Activated CD4-positive, alpha-beta memory T cell treated with anti-CD3 and anti-CD28 coated beads, Interleukin-2, amount 10 ng/mL, durations not matched to agents 7 days and 5 days (primary cell): ENCODE measurements around the gene WDFY3. TPM values are rescaled to one million over a fixed set of nuclear protein-coding genes. Genes with fewer than 3 reads are reported as not detected.
"Not testable (repeated sequence)": the region's sequence is repeated elsewhere in the genome, so short reads cannot be mapped to it uniquely, and the experiment has no call there.

Source experiments
- CTCF ChIA-PET: fragments of 350-600 bp; sonication (Branson Sonifier 250); formaldehyde crosslinking; loops from one replicate; lab custom pipeline; 2021; ENCODE audit warnings: antibody characterized with exemption, inconsistent platforms; lab: Charles Lee
- POLR2A ChIA-PET: fragments of 350-600 bp; sonication (Branson Sonifier 250); formaldehyde crosslinking; loops from one replicate; lab custom pipeline; 2021; ENCODE audit warnings: antibody characterized with exemption; lab: Charles Lee
- DNase-seq: peaks from one replicate; pipeline ENCODE4 v3.0.0-alpha.2; 2020
- H3K27ac Mint-ChIP-seq: one replicate; pipeline ENCODE4 v1.8.0; 2021; ENCODE audit warnings: mild to moderate bottlenecking, mixed read lengths
- H3K27me3 Mint-ChIP-seq: one replicate; pipeline ENCODE4 v1.8.0; 2021; ENCODE audit warnings: mixed read lengths
- H3K36me3 Mint-ChIP-seq: one replicate; pipeline ENCODE4 v1.8.0; 2021; ENCODE audit warnings: low read depth, mixed read lengths
- H3K4me1 Mint-ChIP-seq: one replicate; pipeline ENCODE4 v1.8.0; 2021; ENCODE audit warnings: mixed read lengths
- H3K4me3 Mint-ChIP-seq: one replicate; pipeline ENCODE4 v1.8.0; 2021; ENCODE audit warnings: mild to moderate bottlenecking, mixed read lengths
- H3K9me3 Mint-ChIP-seq: one replicate; pipeline ENCODE4 v1.8.0; 2021; ENCODE audit warnings: mixed read lengths
- total RNA-seq, 2 experiments: library from RNA; stranded (reverse); gene quantifications; one replicate each; pipeline ENCODE4 v1.2.3, GENCODE V29; 2021

WDFY3 gene
- total RNA-seq, 2 experiments from 2014 or later, result 1.4 to 1.5 TPM

DNA sequence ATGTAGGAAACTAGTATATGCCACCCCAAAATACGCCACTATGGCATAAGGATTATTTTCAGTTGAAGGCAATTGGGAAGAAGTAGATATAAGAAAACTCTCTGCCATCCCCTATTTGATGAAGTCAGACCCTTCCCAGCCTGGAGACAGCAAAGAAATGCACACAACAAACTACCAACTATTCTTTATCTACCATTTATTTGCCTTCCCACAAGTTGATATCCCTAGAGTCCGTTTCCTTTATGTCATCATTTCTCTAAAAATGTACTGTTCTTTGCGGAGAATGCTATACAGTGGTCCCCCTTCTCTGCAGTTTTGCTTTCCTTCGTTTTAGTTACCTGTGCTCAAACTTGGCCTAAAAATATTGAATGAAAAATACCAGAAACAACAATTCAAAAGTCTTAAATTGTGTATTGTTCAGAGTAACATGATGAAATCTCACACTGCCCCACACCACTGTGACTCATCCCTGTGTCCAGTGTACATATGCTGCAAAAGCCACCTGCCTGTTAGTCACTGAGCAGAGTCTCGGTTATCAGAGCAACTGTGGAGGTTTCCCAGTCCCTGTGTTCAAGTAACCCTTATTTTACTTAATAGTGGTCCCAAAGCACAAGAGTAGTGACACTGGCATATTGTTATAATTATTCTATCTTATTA is 152.3 kb downstream of the WDFY3 start:
- H3K27ac Mint-ChIP-seq, result no peak overlapping the region
- POLR2A ChIA-PET, result no interaction called here
- no peaks in the 10 kb centered on the region for H3K9me3 Mint-ChIP-seq
- CTCF ChIA-PET, result no interaction called here
- no peaks in the 10 kb centered on the region for H3K36me3 Mint-ChIP-seq
- DNase-seq, result no peak
- H3K27me3 Mint-ChIP-seq, result no peaks in the 10 kb centered on the region
- H3K4me1 Mint-ChIP-seq, result no peaks in the 10 kb centered on the region
- H3K4me3 Mint-ChIP-seq, result no peak overlapping the region

DNA sequence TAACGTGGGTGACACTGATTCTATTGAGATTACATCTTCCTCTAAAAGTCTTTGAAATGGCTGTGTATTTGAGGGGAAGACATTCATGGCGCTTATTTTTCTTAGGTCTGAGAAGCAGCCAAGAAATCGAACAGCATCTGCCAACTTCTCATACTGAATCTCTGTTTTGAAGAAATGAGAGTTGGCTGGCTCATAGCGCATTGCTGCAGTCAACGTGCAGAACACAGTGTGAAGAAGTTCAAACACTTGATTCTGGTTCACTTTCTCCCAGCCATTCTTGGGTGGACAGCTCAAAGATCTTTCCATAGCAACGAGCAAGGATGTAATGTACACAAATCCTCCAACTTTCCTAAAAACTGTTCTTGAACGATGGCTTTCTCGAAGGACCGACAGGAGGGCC is 156.5 kb downstream of the WDFY3 start:
- POLR2A ChIA-PET, result no interaction called here
- H3K4me1 Mint-ChIP-seq, result no peaks in the 10 kb centered on the region
- peaks cover 1% of the 10 kb centered on the region for H3K27me3 Mint-ChIP-seq
- no peak overlapping the region for H3K4me3 Mint-ChIP-seq
- no peak for DNase-seq
- CTCF ChIA-PET, result no interaction called here
- H3K36me3 Mint-ChIP-seq, result no peaks in the 10 kb centered on the region
- H3K27ac Mint-ChIP-seq, result no peak overlapping the region
- no peaks in the 10 kb centered on the region for H3K9me3 Mint-ChIP-seq

DNA sequence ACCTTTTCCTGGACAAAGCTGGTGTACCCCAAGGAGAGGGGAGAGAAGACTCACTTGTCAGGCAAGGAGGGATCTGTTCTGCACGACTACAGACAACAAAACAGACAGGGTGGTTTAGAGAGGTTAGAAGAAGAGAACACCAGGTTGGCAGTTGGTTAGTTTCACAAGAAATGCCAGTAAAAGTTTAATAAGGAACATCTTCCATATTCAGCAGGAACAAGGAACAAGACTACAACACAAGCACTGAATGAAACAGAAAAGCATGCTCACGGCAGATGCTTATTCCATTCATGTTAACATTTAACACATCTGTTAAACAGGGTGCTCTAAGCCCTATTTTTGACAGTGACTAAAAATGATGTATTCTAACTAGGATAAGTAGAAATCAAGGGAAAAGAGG is 158.2 kb downstream of the WDFY3 start:
- no peak for DNase-seq
- CTCF ChIA-PET, result no interaction called here

DNA sequence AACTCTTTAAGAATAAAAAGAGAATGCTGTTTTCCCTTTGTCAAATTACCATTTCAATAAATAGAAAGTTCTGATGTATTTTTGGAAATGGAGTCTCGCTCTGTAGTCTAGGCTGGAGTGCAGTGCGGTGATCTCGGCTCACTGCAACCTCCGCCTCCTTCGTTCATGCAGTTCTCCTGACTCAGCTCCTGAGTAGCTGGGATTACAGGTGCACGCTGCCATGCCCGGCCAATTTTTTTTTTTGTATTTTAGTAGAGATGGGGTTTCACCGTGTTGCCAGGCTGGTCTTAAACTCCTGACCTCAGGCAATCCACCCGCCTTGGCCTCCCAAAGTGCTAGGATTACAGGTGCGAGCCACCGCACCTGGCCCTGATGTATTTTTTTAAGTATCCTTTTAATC is 159.9 kb downstream of the WDFY3 start:
- H3K9me3 Mint-ChIP-seq, H3K36me3 Mint-ChIP-seq, DNase-seq, POLR2A ChIA-PET, H3K4me3 Mint-ChIP-seq, H3K4me1 Mint-ChIP-seq, H3K27ac Mint-ChIP-seq, CTCF ChIA-PET, H3K27me3 Mint-ChIP-seq: not testable (repeated sequence)

More for the DNA sequence above, 158.2 kb downstream of the WDFY3 start:
- no peak overlapping the region for H3K4me3 Mint-ChIP-seq
- H3K9me3 Mint-ChIP-seq, result no peaks in the 10 kb centered on the region
- H3K36me3 Mint-ChIP-seq, result no peaks in the 10 kb centered on the region
- no peak overlapping the region for H3K27ac Mint-ChIP-seq
- POLR2A ChIA-PET, result no interaction called here
- peaks cover 1% of the 10 kb centered on the region for H3K27me3 Mint-ChIP-seq
- H3K4me1 Mint-ChIP-seq, result no peaks in the 10 kb centered on the region

DNA sequence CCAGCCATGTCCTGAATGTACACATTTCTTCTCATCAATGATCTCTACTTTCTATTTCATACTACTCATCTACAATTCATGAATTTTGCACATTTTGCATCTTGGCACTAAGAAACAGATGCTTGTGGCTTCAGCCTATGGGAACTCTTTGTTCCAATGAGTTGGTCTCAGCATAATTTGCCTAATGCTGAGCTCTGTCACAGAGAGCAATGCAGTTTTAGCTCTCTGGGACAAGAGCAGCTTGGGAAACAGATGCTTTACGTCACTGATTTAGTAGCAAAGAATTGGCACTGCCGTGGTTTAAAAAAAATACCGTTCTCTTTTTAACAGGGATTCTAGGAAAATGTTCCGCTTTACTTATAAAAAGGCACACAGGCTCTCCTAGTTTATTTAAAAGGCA is 162.4 kb downstream of the WDFY3 start:
- H3K4me1 Mint-ChIP-seq, result no peaks in the 10 kb centered on the region
- ChIA-PET CTCF (no interaction called here), POLR2A (no interaction called here)
- no peak overlapping the region for H3K4me3 Mint-ChIP-seq
- no peak overlapping the region for H3K27ac Mint-ChIP-seq
- no peaks in the 10 kb centered on the region for H3K9me3 Mint-ChIP-seq
- DNase-seq, result no peak
- H3K27me3 Mint-ChIP-seq, result peaks cover 1% of the 10 kb centered on the region
- H3K36me3 Mint-ChIP-seq, result no peaks in the 10 kb centered on the region

DNA sequence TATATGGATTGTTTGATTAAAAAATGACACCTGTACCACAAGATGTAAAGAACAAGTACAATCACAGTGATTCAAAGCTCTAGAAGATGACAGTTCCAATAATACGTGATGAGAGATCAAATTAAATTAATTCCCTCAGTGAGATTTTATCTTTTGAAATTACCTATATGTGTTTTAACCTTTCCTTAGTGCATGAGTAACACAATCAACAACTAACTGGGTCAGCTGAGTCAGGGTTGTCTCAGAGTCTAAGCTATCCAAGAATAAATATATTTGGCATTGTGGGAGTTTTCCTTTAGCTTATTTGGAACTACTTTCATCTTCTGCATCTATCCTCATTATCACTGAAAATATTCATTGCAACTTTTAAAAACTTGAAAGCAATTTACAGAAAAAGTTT is 162.8 kb downstream of the WDFY3 start:
- no peaks in the 10 kb centered on the region for H3K4me1 Mint-ChIP-seq
- CTCF ChIA-PET, result no interaction called here
- POLR2A ChIA-PET, result no interaction called here

DNA sequence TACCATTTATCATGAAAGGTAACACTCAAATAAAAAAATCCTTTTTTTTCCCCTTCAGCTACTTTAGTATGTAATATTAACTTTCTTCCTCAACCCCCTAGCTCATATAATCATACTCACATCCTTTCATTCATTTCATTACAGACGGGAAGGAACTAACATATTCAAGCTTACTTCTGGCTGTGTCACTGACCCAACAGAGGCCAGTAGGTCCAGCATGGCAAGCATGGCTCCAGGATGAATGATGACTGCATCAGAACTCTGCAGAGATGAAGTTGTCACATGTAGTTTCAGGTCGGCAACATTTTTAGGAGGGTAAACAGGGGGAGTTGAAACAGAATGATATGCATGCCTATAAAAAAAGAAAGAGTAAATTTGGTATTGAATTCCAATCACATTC is 163.4 kb downstream of the WDFY3 start:
- no peak overlapping the region for H3K27ac Mint-ChIP-seq
- no peak overlapping the region for H3K4me3 Mint-ChIP-seq
- ChIA-PET POLR2A (no interaction called here), CTCF (no interaction called here)
- H3K36me3 Mint-ChIP-seq, result no peaks in the 10 kb centered on the region
- H3K9me3 Mint-ChIP-seq, result no peaks in the 10 kb centered on the region
- H3K4me1 Mint-ChIP-seq, result no peaks in the 10 kb centered on the region
- peaks cover 1% of the 10 kb centered on the region for H3K27me3 Mint-ChIP-seq
- DNase-seq, result no peak

More for the DNA sequence above, 162.8 kb downstream of the WDFY3 start:
- Mint-ChIP-seq H3K36me3 (no peaks in the 10 kb centered on the region), H3K27me3 (peaks cover 1% of the 10 kb centered on the region), H3K4me3 (no peak overlapping the region), H3K27ac (no peak overlapping the region), H3K9me3 (no peaks in the 10 kb centered on the region)
- DNase-seq, result no peak

DNA sequence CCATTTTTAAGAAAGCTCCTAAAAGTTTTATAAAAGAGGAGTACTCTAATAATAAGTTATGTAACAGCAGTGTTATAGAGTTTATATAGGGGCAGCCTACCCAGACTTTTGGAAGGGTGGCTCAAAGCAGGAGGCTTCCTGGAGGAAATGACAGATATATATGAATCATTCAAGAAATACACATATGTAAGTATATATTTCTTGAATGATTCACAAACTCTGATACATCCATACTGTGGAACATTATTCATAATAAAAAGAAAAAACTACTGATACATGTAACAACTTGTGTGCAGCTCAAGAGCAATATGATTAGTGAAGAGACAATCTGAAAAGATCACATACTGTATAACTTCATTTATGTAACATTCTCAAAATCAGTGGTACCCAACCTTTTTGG is 166.2 kb downstream of the WDFY3 start:
- ChIA-PET CTCF (no interaction called here), POLR2A (no interaction called here)
- H3K36me3 Mint-ChIP-seq, result no peaks in the 10 kb centered on the region
- H3K9me3 Mint-ChIP-seq, result no peaks in the 10 kb centered on the region
- DNase-seq, result no peak
- H3K4me1 Mint-ChIP-seq, result no peaks in the 10 kb centered on the region
- no peak overlapping the region for H3K4me3 Mint-ChIP-seq
- no peaks in the 10 kb centered on the region for H3K27me3 Mint-ChIP-seq
- H3K27ac Mint-ChIP-seq, result no peak overlapping the region

DNA sequence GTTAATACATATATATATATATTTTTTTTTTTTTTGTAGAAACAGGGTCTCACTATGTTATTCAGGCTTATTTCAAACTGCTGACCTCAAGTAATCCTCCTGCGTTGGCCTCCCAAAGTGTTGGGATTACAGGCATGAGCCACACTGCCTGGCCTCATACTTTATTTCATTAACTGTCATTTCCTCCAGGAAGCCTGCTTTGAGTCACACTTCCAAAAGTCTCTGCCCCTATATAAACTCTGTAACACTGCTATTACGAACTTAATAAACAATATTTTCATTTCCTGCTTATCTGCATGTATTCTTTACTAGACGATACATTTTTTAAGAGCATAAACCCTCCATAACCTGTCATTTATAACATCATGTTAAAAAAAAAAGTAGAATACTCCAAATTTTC is 167.2 kb downstream of the WDFY3 start:
- no peak overlapping the region for H3K27ac Mint-ChIP-seq
- POLR2A ChIA-PET, result interaction anchor here (0.6 kb wide), 1 partner anchor 210 kb away, joined by 4 read pairs; no protein-coding TSS in a partner anchor
- DNase-seq, result no peak
- no peak overlapping the region for H3K4me3 Mint-ChIP-seq
- H3K27me3 Mint-ChIP-seq, result no peaks in the 10 kb centered on the region
- no peaks in the 10 kb centered on the region for H3K36me3 Mint-ChIP-seq
- no peaks in the 10 kb centered on the region for H3K9me3 Mint-ChIP-seq
- H3K4me1 Mint-ChIP-seq, result no peaks in the 10 kb centered on the region
- CTCF ChIA-PET, result no interaction called here

DNA sequence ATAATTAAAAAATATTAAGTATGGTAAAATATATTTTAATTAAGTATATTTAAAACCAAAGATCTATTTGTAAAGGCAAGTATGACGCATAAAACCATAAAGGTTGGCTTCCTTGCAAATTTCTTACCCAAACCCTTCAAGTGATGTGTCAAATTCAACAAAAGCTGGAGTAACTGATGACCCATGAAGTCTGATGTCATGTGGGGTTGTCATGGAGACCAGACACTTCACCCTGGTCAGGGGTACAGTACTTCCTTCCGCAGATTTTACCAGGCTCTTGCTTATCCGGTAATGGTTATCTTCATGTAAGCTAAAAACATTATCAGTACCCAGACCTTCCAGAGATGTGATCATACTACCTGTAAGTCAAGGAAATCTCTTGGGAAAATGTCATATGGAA is 170.1 kb downstream of the WDFY3 start:
- H3K27me3 Mint-ChIP-seq, result no peaks in the 10 kb centered on the region
- no peak overlapping the region for H3K4me3 Mint-ChIP-seq
- H3K36me3 Mint-ChIP-seq, result no peaks in the 10 kb centered on the region
- POLR2A ChIA-PET, result no interaction called here
- H3K4me1 Mint-ChIP-seq, result no peaks in the 10 kb centered on the region
- no peak overlapping the region for H3K27ac Mint-ChIP-seq
- CTCF ChIA-PET, result no interaction called here
- DNase-seq, result no peak
- no peaks in the 10 kb centered on the region for H3K9me3 Mint-ChIP-seq

DNA sequence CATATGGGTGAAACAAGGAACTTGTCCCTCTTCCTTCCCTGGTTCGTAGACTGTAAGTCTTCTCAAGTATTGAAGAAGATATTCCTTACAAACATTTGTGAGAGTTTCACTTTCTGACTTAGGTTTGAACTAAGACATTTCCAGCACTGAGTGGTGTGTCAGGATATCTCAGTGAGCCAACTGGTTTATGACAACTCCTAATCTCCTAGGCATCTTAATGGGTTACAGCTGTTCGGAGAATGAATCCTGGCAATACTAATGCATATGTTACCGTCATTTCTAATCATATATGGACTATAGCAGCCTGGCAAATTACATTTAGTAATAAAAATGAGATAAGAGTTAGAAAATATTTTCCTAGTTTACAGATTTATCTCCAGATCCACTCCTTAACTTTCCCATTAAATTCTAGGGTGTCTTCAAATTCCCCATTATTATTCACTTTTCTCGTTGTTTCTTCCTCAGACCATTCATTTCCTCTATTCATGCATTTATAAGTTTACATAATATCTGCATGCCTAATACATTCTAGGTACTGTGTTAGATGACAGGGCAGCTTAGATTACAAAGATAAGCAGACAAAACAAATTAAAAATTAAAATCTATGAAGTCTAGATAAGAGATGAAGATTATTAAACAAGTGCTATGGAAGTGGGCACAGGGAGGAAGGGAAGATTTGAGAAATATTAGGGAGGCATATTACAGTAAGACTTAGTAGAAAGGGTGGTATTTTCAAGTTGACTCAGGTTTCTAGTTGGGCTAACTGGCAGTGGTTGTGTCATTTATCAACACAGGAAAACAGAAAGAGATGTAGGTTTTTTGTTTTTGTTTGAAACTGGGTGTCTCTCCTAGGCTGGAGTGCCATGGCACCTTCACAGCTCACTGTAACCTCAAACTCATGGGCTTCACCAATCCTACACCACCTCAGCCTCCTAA is 173.9 kb downstream of the WDFY3 start:
- ChIA-PET CTCF (no interaction called here), POLR2A (no interaction called here)
- Mint-ChIP-seq H3K9me3 (no peaks in the 10 kb centered on the region), H3K27ac (no peak overlapping the region), H3K4me3 (no peak overlapping the region), H3K36me3 (no peaks in the 10 kb centered on the region), H3K27me3 (peaks cover under 1% of the 10 kb centered on the region), H3K4me1 (no peaks in the 10 kb centered on the region)
- DNase-seq, result no peak

DNA sequence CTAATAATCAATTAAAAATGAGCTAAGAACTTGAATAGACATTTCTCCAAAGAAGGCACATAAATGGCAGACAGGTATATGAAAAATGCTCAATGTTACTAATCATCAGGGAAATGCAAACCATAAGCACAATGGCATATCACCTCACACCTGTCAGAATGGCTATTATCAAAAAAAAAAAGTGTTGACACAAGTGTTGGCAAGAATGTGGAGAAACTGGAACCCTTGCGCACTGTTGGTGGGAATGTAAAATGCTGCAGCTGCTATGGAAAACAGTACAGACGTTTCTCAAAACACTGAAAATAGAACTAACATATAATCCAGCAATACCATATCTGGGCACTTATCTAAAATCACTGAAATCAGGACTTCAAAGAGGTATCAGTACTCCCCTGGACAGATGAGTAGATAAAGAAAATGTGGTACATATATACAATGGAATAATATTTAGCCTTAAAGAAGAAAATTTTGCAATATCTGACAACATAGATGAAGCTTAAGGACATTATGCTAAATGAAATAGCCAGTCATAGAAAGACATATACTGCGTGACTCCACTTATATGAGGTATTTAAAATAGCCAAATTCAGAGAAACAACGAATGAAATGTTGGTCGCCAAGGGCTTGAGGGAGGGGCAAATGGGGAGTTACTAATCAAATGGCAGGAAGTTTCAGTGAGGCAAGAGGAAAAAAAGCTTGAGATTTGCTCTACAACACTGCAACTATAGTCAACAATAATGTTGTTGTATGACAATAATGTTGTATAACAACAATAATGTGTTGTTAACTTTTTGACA is 175.5 kb downstream of the WDFY3 start:
- CTCF ChIA-PET, result no interaction called here
- no peaks in the 10 kb centered on the region for H3K4me1 Mint-ChIP-seq
- H3K27ac Mint-ChIP-seq, result no peak overlapping the region
- POLR2A ChIA-PET, result no interaction called here
- no peak overlapping the region for H3K4me3 Mint-ChIP-seq
- H3K27me3 Mint-ChIP-seq, result peaks cover 2% of the 10 kb centered on the region
- no peaks in the 10 kb centered on the region for H3K9me3 Mint-ChIP-seq
- H3K36me3 Mint-ChIP-seq, result no peaks in the 10 kb centered on the region
- DNase-seq, result no peak

DNA sequence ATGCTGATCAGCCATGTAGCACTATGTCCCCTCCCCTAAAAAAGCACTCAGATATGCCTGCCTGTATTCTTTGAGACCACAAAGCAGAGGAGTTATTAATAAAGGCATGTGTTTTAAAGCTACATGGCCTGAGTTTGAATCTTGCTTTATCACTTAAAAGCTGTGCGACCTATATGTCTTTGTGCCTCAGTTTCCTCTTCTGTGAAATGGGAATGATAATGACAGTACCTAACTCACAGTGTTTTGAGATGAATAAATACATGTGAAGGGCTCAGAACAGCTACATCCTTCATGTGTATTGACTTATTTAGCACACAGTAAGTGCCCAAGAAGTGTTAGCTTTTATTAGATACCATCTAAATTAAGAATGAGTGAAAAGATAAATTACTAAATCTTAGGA is 180.0 kb downstream of the WDFY3 start:
- ChIA-PET CTCF (no interaction called here), POLR2A (no interaction called here)
- DNase-seq, result no peak
- Mint-ChIP-seq H3K27me3 (peaks cover 2% of the 10 kb centered on the region), H3K4me1 (no peaks in the 10 kb centered on the region), H3K4me3 (no peak overlapping the region), H3K9me3 (no peaks in the 10 kb centered on the region), H3K36me3 (no peaks in the 10 kb centered on the region), H3K27ac (no peak overlapping the region)
